ENCODE results near the gene AADAC. TPM values are rescaled to one million over a fixed set of nuclear protein-coding genes. Genes with fewer than 3 reads are reported as not detected.
A peak's percentile ranks its signal among the peaks of the same experiment; 100 is the strongest.

Gene AADAC
- total RNA-seq, 2 donors from 2014 or later, result 0.39 to 0.70 TPM

DNA sequence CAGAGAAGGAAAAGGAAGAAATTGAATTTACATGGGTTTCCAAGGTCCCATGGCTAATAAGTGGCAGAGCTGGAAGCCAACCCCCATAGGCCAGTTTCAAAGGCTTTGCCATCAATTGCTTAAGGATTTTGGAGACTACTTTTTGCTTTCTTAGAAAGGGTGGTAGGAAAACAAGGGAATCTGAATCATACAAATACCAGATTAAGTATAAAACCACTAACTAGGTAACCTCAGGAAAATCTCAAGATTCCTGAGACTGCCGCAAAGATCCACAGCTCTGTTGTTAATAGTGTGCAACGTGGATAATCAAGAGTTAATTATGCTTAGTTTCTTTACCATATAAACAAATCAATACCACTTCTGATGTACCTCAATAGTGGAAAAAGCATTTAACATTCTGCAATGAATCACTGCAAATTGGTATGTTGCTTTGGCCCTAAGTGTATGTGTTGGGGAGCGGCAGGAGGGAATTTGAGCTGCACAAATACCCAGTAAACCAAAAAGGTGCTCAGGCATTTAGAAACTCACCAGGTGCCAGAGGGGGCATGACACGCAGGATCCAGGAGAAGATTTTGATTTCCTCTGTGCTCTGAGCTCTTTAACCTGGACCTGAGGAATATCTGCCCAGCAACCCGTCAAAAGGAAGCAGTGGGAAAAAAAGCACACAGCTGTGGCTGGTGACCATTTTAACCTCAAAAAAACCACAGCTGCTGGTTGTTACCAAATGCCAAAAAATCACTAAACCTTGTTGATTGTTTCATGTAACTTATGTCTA is 22.0 kb downstream of the AADAC start:
- no peaks in the 10 kb centered on the region for H3K27me3 ChIP-seq
- no peaks in the 10 kb centered on the region for H3K4me1 ChIP-seq
- H3K36me3 ChIP-seq, result no peaks in the 10 kb centered on the region
- TF ChIP-seq, protein P1, sequence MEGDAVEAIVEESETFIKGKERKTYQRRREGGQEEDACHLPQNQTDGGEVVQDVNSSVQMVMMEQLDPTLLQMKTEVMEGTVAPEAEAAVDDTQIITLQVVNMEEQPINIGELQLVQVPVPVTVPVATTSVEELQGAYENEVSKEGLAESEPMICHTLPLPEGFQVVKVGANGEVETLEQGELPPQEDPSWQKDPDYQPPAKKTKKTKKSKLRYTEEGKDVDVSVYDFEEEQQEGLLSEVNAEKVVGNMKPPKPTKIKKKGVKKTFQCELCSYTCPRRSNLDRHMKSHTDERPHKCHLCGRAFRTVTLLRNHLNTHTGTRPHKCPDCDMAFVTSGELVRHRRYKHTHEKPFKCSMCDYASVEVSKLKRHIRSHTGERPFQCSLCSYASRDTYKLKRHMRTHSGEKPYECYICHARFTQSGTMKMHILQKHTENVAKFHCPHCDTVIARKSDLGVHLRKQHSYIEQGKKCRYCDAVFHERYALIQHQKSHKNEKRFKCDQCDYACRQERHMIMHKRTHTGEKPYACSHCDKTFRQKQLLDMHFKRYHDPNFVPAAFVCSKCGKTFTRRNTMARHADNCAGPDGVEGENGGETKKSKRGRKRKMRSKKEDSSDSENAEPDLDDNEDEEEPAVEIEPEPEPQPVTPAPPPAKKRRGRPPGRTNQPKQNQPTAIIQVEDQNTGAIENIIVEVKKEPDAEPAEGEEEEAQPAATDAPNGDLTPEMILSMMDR (IDR thresholded peaks at IDR 0.05), result no peak
- no peaks in the 10 kb centered on the region for H3K9me3 ChIP-seq
- no peak overlapping the region for H3K4me3 ChIP-seq
- DNase-seq (ENCODE audit: low spot score), result no peak
- H3K27ac ChIP-seq, result no peak overlapping the region

DNA sequence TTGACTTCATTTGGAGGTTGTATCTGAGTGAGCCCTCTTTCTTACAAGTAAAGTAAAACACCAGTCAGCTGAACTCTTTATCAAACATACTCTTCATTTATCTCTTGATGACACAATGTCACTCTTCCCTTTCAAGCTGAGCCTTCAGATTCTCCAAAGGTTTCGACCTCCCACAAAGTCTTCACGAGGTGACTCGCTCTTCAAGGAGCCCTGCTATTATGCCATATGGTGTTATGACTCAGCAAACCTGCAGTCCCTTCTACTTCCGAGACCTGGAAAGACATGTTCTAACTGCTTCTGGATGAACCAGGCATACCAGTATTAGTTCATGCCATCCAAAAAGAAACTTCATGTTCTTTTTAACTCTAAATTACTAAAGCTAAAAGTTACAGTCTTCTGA is 23.1 kb downstream of the AADAC start:
- Histone ChIP-seq H3K36me3 (no peaks in the 10 kb centered on the region), H3K27ac (no peak overlapping the region), H3K27me3 (no peaks in the 10 kb centered on the region), H3K9me3 (no peaks in the 10 kb centered on the region), H3K4me1 (no peaks in the 10 kb centered on the region), H3K4me3 (no peak overlapping the region)
- no peak for DNase-seq (ENCODE audit: low spot score)
- TF ChIP-seq, protein P1 (IDR thresholded peaks at IDR 0.05), result no peak

DNA sequence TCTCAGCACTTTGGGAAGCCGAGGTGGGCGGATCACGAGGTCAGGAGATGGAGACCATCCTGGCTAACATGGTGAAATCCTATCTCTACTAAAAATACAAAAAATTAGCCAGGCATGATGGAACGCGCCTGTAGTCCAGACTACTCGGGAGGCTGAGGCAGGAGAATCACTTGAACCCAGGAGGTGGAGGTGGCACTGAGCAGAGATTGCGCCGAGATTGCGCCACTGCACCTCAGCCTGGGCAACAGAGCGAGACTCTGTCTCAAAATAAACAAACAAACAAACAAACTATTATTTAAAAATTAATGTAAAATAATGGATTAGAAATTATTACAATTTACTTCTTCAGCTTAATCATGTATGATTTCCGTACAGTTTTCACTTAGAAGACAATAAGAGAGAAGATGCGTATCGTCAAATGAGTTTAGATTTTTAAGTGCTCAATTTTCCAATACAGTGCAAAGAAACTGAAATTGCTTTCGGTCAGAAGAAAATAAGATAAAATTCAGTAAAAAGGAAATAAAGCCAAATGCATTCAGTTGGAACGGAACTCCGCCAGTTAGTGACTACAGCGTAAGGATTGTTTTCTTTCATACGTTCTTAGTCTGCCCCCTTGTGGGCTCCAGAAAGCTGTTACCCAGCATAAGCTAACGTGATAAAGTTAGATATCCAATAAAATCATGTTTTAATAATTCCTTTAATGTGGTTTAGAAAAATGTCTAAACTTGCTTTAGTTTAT is 24.8 kb downstream of the AADAC start:
- H3K27ac ChIP-seq, result no peak overlapping the region
- DNase-seq (ENCODE audit: low spot score), result no peak
- TF ChIP-seq, protein P1 (IDR thresholded peaks at IDR 0.05), result peak; percentile 43 to 87
- no peaks in the 10 kb centered on the region for H3K4me1 ChIP-seq
- no peaks in the 10 kb centered on the region for H3K27me3 ChIP-seq
- peak overlapping the region; percentile 20 to 30 for H3K4me3 ChIP-seq
- no peaks in the 10 kb centered on the region for H3K9me3 ChIP-seq
- H3K36me3 ChIP-seq, result no peaks in the 10 kb centered on the region

DNA sequence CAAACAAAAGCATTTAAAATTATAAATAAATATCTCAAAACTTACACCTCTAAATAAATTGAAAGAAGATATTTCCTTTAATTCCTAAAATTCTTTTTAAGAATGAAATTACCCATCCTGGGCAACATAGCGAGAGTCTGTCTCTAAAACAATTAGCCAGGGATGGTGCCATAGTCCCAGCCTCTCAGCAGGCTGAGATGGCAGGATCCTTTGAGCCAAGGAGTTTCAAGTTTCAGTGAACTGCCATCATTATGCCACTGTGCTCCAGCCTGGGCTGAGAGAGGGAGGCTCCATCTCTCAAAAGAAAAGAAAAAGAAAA is 25.4 kb downstream of the AADAC start:
- Histone ChIP-seq H3K36me3 (no peaks in the 10 kb centered on the region), H3K4me1 (no peaks in the 10 kb centered on the region), H3K4me3 (no peak overlapping the region), H3K27me3 (no peaks in the 10 kb centered on the region), H3K9me3 (no peaks in the 10 kb centered on the region), H3K27ac (no peak overlapping the region)
- no peak for DNase-seq (ENCODE audit: low spot score)
- TF ChIP-seq, protein P1 (IDR thresholded peaks at IDR 0.05), result peak in 1 of 2 donors; percentile 12

DNA sequence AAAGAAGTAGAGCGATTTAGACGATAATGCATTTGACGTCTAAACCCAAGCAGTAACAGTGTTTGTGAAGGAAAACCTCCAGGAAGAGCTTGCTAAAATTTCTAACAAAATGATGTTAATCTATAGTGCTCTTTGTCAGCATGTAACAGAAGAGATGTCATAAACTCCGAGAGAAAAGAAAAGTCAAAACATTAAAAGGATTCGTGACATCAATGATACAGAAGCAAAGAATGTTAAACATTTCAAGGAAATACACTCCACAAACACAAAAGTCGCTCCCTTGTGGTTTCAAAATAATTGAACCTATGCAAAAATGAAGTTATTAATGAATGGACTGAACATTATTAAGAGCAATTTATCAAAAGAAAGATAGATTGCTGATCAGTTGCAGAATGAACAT is 27.9 kb downstream of the AADAC start:
- no peaks in the 10 kb centered on the region for H3K9me3 ChIP-seq
- no peak overlapping the region for H3K27ac ChIP-seq
- DNase-seq (ENCODE audit: low spot score), result no peak
- TF ChIP-seq, protein P1 (IDR thresholded peaks at IDR 0.05), result no peak
- no peaks in the 10 kb centered on the region for H3K36me3 ChIP-seq
- H3K4me3 ChIP-seq, result no peak overlapping the region
- no peaks in the 10 kb centered on the region for H3K4me1 ChIP-seq
- H3K27me3 ChIP-seq, result no peaks in the 10 kb centered on the region
